Activated CD4-positive, CD25-positive, alpha-beta regulatory T cell treated with anti-CD3 and anti-CD28 coated beads, Interleukin-2, amount 50 U/mL, for 72 hours (primary cell): ENCODE data around the gene TNNT2.

ENCODE experiments used
- DNase-seq: peaks from one replicate; pipeline ENCODE4 v3.0.0; 2021

TNNT2 gene

DNA sequence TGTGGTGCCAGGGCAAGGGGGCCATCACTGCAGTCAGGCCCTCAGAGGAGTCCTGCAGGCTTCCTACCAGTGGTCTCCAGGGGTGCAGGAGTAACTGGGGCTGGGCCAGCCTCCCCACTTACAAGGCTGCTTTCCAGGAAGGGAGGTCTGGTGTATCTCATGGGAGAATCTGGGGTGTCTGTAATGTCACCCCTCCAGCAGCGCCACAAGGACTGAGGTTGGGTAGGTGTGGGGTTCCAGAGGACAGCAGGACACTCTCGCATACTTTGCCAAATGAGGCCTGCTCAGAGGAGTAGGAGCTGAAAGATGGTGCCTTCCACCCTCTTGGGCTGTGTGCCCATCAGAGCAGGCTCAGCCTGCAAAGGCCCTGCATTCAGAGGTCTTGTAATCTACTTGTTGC is 46.9 kb downstream of the TNNT2 start:
- DNase-seq = no peak

DNA sequence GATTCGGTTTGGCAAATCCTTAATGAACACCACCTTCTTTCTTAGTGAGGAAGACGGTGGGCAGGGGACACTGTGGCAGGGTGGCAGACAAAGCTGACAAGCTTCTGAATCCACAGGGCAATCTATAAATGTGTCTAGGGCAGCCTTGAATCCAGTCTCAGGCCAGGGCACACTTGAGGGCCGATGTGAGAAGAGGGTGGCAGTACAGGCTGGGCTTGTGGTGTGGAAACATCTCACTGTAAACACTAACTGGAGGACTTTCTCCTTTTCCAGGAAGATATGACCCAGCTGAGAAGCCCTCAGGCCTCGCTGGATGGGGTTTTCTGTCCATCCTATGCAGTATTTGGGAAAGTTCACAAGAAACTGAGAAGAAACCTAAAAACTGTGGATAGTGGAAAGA is 47.7 kb downstream of the TNNT2 start:
- DNase-seq = no peak

DNA sequence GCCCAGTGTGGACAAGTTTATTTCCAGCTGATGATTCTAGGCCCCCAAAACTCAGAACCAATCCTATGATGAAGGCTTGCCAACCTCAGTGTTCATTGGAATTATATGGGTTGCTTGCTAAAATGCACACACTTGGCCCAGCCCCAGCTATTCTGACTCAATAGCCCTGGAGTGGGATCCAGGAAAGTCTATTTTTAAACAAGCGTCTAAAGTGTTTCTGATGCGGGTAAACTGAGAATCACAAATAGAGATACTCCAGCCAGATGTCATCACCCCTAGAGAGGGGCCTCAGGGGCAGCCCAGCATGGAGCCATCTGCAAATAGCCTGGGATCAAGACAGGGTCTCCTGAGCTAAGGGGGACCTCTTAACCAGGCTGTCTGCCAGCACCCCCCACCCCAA is 48.2 kb downstream of the TNNT2 start:
- DNase-seq = no peak

DNA sequence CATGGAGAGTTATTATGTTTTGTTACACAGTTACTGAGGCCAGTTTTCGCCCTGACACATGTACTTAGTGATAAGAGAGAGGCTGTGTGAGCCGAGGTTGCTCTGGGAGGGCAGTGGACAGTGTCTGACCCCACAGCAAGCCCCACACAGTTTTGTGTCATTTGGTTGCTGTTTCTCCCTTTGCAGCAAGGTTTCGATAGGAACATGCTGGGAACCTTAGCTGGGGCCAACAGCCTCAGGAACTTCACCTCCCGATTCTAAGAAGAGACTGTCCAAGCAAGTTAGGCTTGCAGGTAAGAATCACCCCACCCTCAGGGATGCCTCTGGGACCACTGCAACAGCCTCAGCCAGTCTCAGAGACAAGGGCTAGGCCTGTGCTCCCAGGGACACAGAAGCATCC is 48.9 kb downstream of the TNNT2 start:
- DNase-seq = no peak

DNA sequence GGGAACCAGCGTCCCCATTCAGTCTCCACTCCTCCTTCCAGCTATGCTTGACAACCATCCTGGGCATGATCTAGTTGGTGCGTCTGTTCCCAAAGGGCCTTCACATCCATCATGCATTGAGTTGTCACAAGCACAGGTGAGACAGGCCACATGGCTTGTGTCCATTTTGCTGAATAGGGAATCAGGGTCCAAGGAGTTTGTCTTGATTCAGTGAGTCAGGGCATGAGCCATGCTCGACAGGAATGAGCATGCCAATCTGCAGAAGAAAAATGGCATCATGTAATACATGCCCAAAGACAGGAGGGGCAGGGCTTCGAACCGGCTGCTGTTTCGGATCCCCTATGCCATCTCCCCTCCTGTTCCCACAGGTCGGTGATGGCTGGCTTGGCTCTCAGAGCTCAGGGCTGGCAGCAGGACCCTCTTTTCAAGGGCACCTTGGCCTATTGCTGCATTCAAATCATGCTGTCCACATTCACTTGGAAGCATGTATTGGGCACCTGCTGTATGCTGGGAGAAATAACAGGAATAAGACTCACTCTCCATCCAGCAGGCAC is 49.7 kb downstream of the TNNT2 start:
- DNase-seq = no peak

DNA sequence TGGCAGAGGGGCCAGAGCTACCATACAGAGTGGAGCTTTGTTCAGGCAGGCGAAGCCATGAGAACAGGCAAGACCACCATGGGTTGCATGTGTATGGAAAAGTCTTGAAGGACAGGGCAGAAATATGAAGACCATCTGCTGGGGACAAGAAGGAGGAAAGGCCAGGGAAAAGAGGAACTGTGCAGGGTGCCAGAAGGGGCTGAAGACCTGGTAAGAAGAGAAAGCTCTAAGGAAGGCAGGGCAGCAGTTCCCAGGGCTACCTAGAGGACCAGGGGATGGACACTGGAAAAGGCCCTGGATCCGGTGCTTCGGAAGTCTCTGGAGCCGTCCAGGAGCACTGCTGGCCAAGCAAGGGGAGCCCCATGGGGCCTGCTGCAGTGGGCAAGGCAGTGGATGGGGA is 50.8 kb downstream of the TNNT2 start:
- no peak for DNase-seq

DNA sequence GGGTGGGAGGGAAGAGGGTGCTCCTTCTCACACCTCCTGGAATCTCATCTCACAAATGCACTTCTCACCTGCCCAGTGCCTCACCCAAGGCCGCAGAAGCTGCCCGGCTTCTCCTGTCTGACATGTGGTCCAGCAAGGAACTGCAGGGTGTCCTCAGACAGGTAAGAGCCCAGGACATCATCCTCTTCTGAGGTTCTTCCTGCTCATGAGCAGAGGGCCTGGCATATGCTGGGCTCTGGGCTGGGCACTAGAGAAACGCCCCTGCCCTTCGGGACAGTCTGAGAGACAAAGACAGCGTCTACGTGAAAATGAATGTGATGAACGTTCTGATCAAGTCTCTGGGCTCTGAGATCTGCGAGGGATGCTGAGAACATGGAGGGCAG is 51.8 kb downstream of the TNNT2 start:
- DNase-seq = no peak

DNA sequence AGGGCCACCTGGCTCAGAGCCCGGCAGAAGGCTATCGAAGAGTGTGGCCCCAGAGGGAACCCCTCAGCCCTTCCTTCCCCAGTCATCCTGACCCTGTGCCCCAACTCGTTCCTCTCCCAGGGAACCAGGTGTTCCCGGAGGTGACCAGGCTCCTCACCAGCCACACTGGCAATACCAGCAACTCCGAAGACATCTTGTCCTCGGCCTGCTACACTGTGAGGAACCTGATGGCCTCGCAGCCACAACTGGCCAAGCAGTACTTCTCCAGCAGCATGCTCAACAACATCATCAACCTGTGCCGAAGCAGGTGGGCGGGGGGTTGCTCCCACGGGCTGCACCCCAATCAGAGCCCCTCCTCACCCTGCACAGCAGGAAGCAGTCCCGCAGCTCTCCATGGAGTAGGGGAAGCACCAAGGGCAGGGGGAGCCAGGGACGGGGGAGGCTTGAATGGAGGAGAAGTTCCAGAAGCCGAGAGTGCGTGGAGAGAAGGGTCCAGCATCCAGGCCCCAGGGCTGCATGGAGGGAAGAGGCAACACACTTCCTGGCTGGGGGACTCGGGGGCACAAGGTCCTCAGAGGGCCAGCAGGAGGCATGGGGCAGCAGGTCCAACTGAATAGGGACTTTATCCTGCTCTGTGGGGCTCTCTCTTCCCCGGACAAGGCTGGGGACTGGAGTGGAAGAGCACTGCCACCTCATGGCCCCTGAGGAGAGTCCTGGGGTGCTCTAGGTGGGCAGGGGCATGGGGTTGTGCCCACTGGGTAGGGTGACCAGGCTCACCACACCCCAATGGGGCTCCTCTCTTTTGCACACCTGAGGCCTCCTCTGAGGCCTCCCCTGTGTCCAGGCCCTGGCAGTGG is 52.4 kb downstream of the TNNT2 start:
- DNase-seq = no peak

DNA sequence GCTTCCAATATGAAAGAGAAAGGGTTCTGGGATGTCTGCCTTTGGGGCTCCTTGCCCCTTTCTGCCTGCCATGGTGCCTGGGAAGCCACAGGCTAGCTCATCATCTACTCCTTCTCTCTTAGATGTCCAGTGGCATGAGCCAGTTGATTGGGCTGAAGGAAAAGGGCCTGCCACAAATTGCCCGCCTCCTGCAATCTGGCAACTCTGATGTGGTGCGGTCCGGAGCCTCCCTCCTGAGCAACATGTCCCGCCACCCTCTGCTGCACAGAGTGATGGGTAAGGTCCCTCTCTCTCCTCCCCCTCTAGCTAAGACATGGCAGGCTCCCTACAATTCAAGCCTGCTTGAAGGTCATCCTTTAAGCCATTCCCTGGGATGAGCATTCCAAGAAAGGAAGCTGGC is 53.2 kb downstream of the TNNT2 start:
- DNase-seq = no peak

DNA sequence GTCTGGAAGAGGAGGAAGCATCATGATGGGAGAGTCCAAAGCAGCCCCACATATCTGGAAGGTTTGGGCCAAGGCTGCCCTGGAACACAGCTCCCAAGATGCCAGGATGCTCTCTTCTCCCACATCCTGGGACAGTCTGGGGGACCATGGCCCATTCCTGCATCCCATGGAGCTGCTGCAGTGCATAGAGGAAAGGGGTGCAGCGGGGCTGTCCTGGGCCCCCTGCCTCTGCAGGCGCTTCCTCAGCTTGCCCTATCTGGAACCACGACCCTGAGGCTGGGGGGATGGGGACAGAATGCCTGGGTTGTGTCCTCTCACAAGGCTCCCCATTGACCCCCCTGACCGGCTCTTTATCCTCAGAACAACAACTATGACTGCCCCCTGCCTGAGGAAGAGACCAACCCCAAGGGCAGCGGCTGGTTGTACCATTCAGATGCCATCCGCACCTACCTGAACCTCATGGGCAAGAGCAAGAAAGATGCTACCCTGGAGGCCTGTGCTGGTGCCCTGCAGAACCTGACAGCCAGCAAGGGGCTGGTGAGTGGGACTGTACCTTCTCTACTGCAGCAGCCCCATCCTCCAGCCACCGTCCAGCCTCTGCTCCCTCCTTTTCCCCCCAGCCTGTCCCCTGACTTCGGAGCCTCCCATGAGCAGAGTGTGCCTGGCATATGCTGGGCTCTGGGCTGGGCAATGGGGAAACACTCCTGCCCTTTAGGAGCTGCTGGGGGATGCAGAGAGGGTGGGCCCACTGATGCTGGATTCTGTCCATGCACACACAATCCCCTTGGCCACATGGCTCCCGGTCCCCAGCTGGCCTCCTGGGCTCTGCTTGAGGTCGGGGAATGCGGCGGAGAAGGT is 54.6 kb downstream of the TNNT2 start:
- DNase-seq = no peak

DNA sequence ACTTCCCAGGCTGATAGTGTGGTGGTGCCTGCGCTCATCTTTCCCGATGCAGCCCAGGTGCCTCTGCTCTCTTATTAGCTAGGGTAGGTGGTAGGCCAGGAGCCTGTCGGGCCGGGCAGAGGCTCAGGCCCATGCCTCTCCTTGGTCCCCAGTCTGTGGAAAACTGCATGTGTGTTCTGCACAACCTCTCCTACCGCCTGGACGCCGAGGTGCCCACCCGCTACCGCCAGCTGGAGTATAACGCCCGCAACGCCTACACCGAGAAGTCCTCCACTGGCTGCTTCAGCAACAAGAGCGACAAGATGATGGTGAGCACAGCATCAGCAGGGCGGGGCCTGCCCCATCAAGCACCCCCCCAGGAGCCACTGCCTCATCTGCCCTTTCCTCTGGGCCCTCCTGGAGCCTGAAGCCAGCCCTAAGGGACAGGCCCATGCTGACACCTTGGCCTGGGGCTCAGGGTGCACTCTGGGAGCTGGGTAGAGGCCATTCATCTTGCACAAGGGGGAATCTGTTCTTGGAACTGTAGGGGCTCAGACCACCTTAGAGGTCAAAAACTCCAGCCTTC is 55.6 kb downstream of the TNNT2 start:
- no peak for DNase-seq

DNA sequence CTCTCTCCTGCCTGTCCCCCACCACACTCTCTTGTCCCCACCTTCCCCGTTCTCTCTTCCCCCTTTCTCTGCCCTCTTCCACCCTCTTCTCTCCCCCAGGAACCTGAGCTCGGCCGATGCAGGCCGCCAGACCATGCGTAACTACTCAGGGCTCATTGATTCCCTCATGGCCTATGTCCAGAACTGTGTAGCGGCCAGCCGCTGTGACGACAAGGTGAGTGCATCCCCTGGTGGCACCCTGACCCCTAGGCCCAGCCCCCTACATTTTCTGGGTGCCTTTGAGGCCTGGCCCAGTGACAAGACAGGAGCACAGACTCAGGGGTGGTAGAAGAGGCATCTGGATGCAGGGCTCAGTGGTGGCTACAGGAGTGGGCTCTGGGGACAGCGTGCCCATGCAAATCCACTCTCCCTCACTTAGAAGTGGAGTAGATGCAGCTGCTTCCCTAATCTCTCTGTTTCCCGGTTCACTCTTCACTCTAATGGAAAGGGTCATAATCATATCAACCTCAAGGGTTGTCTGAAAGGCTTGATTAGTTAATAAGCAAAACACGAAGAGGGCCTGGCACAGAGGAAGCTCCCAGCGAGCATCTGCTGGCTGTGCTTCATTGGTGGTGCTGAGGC is 57.2 kb downstream of the TNNT2 start:
- DNase-seq = no peak

DNA sequence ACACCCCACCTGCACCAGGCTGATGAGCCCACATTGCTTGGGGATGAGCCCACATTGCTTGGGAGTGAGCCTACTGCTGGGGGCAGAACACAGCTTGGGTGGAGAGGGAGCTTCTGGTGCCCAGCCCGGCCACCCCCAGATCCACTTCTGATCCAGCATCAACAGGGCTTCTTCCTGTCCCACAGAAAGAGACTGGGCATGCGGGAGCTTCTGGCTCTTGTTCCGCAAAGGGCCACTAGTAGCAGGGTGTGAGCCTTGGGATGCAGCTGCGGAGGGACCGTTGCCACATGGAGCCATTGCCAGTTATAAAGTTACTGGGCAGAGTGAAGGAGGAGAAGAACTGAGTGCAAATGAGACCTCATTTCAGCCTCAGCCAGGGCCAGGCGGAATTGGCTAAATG is 57.8 kb downstream of the TNNT2 start:
- DNase-seq = no peak

DNA sequence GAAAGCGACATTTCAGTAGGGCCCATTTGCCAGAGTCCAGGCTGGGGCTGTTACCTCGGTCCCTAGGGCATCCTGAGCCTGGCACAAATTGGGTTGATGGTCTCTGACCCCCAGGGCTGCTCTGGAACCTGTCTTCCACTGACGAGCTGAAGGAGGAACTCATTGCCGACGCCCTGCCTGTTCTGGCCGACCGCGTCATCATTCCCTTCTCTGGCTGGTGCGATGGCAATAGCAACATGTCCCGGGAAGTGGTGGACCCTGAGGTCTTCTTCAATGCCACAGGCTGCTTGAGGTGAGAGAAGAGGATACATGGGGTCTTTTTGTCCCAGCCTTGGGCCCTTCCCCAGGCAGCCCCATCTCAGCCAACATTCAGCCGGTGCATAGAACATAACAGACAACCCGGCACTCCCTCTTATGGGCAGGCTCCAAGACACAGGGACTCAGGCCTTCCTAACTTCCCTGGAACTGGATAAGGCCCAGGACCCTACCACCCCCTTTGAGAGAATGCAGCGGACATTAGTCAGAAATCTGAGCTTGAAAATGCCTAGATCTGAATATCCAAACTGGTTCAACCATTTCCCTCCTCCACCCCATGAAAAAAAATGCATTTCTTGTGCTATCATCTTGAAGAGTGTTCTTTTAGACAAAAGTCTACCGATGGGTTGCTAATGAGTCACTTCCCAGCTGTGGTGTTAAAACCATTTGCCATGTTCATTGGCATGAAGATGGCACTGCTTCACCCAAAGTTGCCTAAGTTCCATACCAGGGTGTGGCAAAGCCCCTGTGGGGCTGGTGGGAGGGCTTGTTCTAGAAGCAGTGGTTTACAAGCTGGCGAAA is 58.8 kb downstream of the TNNT2 start:
- DNase-seq = no peak

DNA sequence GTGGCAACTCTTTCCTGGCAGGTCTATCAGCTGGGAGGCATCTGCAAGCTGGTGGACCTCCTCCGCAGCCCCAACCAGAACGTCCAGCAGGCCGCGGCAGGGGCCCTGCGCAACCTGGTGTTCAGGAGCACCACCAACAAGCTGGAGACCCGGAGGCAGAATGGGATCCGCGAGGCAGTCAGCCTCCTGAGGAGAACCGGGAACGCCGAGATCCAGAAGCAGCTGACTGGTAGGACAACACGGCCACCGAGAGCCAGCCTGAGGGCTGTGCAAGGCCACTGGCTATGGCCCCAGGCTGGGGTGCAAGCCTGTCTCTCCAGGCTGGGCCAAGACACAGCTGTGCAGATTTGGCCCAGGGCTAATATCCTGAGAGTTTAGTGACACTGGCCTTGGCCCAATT is 59.9 kb downstream of the TNNT2 start:
- no peak for DNase-seq

DNA sequence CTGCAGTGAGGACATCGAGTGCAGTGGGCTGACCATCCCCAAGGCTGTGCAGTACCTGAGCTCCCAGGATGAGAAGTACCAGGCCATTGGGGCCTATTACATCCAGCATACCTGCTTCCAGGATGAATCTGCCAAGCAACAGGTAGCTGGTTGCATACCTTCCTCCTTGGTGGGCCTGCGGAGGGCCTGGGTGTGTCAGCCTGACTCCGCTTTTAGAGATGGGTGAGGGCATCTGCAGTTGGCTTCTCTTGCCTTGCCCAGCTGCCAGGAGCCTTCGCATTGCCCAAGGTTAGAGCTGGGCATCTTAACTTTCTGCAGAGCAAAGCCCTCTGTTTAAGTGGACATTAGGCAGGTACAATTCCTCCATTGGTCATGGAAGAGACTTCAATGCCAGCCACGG is 60.9 kb downstream of the TNNT2 start:
- DNase-seq = no peak

DNA sequence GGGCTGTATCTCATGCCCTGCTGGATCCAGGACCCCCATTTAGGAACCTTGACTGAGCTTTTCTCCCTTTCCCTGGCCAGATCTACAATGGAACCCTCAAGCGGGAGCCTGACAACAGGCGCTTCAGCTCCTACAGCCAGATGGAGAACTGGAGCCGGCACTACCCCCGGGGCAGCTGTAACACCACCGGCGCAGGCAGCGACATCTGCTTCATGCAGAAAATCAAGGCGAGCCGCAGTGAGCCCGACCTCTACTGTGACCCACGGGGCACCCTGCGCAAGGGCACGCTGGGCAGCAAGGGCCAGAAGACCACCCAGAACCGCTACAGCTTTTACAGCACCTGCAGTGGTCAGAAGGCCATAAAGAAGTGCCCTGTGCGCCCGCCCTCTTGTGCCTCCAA is 64.4 kb downstream of the TNNT2 start:
- DNase-seq = no peak

DNA sequence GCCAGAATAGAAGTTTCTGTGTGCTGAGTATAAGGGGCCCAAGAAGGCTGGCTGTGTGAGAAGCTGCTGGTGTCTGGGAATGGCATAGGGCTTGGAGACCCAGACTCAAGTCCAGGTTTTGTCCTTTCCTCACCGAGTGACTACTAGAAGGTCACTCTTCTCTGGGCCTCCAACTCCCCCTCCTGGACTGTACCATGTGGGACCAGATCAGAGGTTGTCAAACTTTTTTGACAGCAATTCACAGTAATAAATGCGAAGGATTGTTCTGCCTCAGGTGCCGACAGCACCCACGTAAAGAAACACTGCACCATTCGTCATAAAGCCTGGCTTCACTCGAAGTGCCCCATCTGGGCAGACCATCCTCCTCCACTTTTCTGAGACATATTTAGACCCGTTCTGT is 65.2 kb downstream of the TNNT2 start:
- no peak for DNase-seq

DNA sequence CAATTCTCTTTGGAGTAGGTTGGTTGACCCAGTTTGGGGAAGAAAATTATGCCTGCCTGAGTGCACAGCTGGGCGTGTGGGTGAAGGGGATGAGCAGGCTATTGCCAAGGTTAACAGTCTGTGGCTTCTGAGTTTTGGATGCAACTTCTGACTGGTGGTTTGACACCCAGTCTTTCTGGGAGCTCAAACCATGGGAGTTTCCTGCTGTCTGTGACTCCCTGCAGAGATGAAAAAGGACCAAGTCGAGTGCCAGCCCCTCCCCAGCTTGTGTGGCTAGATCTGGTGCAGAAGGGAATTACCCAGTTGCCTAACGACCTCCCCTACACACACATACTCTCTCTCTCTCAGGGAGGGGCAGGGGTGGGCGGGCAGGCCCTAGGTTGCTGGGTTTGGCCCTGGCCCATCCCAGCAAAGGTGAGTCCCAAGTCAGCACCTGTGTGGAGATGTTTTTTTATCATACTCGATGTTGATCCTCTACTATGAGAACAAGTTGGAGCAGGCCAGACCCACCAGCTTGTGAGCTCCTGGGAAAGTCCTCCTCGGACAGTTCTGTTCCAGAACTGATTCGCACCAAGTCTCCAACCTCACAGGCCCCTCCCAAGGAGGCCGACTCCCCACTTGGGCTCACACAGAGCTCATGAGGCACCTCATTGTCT is 66.0 kb downstream of the TNNT2 start:
- DNase-seq = no peak

DNA sequence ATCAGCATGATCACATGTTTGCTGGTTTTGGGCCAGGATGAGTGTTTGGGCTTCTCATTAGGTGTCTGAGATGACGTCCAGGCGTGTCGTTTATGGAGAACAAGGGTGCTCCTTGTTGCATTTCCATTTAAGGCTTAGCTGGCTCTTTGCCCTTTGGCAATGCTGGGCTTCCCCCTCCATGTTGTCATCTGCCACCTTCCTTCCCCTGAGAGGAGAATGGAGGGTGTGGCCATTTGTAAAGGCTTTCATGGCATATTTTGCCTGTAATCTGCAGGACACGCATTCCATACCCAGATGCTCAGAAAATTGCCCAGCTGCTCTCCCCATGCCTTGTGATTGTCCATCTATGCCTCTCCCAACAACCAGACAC is 66.5 kb downstream of the TNNT2 start:
- no peak for DNase-seq

DNA sequence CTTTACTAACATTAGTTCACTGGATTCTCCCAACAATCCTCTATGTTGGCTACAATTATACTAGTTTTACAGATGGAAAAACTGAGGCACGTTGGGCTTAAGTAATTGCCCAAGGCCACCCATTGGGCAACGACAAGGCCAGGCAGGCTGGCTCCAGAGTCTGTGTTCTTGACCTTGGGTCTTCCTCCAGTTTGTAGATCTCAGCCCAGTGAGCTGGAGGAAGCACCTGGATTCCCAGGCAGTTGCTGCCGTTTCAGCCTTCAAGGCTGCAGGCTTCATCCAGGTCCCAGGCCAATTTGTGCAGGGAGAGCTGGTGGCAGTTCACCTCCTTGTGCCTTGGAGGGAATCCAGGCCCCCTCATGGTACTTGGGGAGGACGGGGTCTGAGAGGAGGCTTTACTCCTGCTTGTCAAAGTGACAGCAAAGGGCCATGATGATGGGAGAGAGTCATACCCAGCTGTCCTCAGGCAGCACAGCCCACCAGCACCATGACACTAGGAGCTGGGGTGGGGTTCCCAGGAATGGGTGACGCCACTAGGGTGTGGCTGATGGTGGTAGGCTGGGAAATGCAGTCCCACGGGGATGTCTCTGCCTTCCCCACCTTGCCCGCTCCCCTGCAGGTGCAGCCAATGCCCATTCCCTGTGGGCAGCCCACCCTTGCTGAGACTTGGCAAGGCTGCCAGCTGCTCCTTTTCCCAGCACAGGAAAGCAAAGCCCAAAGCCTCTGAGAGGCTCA is 67.1 kb downstream of the TNNT2 start:
- no peak for DNase-seq
